Right ventricle myocardium superior (tissue), 1 donor: ENCODE results near the gene DDX10. TPM values are rescaled to one million over a fixed set of nuclear protein-coding genes. Genes with fewer than 3 reads are reported as not detected.

Experiments used
- ATAC-seq: fragments of 200-7000 bp; cut with Tn5 transposase; one replicate; pipeline ENCODE4 v1.9.1; 2020; ENCODE audit warnings: mild to moderate bottlenecking; ENCODE audit not compliant: poor library complexity
- DNase-seq: peaks from one replicate; pipeline ENCODE4 v3.0.0-alpha.2; 2020
- intact Hi-C: fragments of 100-400 bp; cut with DNase I; formaldehyde crosslinking; loops from one replicate; pipeline ENCODE4 v1.11.2; 2022
- total RNA-seq: library from RNA; stranded (reverse); fragmentation: NEBNext Ultra II Directional; extraction: Animal tissue kit (Norgen Biotek cat#: 25700); gene quantifications from one replicate; pipeline ENCODE4 v1.2.1, GENCODE V29; 2021
- donor health status: DM: no; HTN: yes; CAD: no; lungs with severe emphysema.

Gene DDX10
- total RNA-seq, 1 donor from 2014 or later = 10.2 TPM

DNA sequence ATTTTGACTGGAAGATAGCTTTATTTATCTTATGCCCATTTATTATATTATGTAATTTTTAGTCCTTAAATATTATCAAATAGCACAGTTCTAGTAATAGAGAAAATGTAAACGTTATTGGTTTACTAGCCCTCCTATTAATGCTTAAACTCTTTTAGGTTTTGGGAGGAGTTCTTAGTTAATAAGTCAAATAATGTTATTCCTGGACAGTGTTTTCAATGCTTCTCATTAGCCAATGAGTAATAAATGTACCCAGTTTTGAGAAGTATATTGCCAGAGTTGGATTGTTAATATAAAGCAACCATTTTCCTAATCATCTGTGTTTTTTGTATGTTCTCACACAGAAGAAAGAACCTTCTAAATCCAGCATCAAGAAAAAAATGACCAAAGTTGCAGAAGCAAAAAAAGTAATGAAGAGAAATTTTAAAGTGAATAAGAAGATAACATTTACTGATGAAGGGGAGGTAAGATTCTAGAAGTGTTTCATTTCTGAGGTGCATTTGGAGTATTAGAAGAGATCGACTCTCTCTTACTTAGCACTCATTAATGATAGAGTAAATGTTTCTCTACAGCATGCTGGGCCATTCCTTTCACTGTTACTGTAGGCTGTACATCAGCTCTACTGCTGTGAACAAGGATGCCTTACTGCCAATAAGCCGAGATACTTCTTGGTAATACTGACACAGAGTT is 173.4 kb downstream of the DDX10 start:
- DNase-seq (no peak), ATAC-seq (no peak)
- intact Hi-C loops = no loop called here

DNA sequence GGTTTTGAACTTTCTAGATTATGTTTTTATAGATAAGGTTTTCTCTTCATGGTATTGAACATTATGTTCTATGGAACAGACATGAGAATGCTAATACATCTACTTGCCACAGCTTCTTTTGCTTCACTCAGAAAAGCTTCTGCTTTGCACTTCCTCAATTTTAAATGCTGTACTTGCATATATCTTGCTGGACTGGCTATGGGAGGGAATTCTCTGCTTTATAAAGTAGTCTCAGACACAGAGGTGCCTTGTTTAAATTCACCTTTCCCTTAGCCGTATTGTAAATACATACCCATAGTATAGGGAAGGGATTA is 173.9 kb downstream of the DDX10 start:
- DNase-seq (no peak), ATAC-seq (no peak)
- intact Hi-C loops = no loop called here

- intact Hi-C loops = no loop called here
- no peak for ATAC-seq
- DNase-seq = no peak
These were observed 181.1 kb downstream of the DDX10 start for GRCh38 chr11:108846009-108846408.

- intact Hi-C loops = no loop called here
- ATAC-seq = no peak
These were observed 182.6 kb downstream of the DDX10 start for GRCh38 chr11:108847298-108847990.

GRCh38 chr11:108851781-108852180 is 186.9 kb downstream of the DDX10 start:
- DNase-seq (no peak), ATAC-seq (no peak)
- intact Hi-C loops = no loop called here

More at GRCh38 chr11:108847298-108847990, 182.6 kb downstream of the DDX10 start:
- no peak for DNase-seq

GRCh38 chr11:108852701-108853100 is 187.8 kb downstream of the DDX10 start:
- DNase-seq = no peak
- ATAC-seq = no peak
- intact Hi-C loops = no loop called here

- ATAC-seq (no peak), DNase-seq (no peak)
- intact Hi-C loops = no loop called here
These were observed 188.3 kb downstream of the DDX10 start for GRCh38 chr11:108853151-108853550.

DNA sequence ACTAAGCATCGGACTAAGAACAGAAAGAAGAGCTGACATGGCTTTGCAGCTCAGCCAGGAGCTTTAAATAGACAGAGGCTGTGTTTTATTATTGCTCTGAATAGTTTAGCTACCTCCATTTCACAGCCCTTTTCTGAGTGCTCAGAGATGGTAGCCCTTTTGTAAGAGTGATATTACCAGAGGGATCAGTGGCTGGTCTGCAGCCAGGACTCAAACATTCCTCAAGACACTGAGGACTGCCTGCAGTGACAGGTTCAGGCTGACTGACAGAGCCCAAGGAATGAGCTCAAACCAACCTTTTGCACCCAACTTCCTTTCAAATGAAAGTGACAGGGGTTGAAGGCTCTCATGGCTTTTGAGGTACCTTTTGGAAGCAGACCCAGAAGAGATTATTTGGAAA is 189.0 kb downstream of the DDX10 start:
- DNase-seq = no peak
- intact Hi-C loops = no loop called here
- peak; percentile 66 for ATAC-seq

- no peak for ATAC-seq
- DNase-seq = no peak
- intact Hi-C loops = no loop called here
These were observed 189.5 kb downstream of the DDX10 start for GRCh38 chr11:108854346-108854745.

- intact Hi-C loops = no loop called here
- ATAC-seq (peak; percentile 88), DNase-seq (peak; percentile 61)
These were observed 192.5 kb downstream of the DDX10 start for GRCh38 chr11:108857382-108857781.

- intact Hi-C loops = no loop called here
- ATAC-seq (no peak), DNase-seq (no peak)
These were observed 193.8 kb downstream of the DDX10 start for GRCh38 chr11:108858622-108859021.

- DNase-seq (no peak), ATAC-seq (no peak)
- intact Hi-C loops = no loop called here
These were observed 194.6 kb downstream of the DDX10 start for GRCh38 chr11:108859510-108859909.

GRCh38 chr11:108863528-108863927 is 198.7 kb downstream of the DDX10 start:
- intact Hi-C loops = no loop called here
- ATAC-seq = no peak

DNA sequence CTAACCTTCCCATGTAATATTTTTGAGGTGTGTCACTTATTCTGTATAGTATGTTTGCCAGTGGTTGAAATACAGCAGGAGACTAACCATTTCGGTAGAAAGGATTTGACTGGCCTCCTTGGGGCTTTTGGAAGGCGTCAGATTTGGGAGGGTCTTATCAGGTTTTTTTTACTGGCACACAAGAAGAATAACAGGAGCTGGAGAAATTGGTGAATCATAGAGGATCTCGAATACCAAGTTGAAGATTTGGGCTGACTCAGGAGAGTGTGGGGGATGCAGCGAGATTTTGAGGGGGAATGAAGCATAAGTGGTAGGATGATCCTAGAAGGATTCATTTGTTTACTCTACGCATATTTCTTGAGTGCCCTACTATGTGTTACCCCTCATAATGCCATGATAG is 200.5 kb downstream of the DDX10 start:
- ATAC-seq (no peak), DNase-seq (no peak)
- intact Hi-C loops = no loop called here

More at GRCh38 chr11:108863528-108863927, 198.7 kb downstream of the DDX10 start:
- no peak for DNase-seq

- no peak for DNase-seq
- intact Hi-C loops = no loop called here
- no peak for ATAC-seq
These were observed 201.9 kb downstream of the DDX10 start for GRCh38 chr11:108866781-108867180.

- intact Hi-C loops = loop anchor here (5.0 kb wide), 1 partner anchor 173 kb away; no protein-coding TSS in a partner anchor
- DNase-seq = no peak
- ATAC-seq = peak; percentile 34
These were observed 205.6 kb downstream of the DDX10 start for GRCh38 chr11:108870373-108871020.

- no peak for ATAC-seq
- no peak for DNase-seq
- intact Hi-C loops = loop anchor here (5.0 kb wide), 1 partner anchor 174 kb away; no protein-coding TSS in a partner anchor
These were observed 206.3 kb downstream of the DDX10 start for GRCh38 chr11:108871152-108871551.

DNA sequence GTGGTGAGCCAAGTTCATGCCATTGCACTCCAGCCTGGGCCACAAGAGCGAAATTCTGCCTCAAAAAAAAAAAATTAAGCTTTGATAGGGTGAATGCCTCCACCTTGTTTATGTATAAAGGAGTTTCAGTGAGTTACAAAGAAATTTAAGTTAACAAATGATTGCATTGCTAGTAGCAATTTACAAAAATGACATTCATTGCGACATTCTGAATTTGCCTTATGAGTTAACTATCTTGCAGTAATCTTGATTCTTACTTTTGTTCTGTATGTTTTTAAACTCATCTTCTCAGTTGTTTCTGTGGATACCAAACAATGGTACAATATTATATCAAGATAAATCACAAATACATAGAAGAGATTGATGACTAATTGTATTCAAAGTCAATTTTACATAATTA is 207.0 kb downstream of the DDX10 start:
- ATAC-seq = no peak
- no peak for DNase-seq
- intact Hi-C loops = loop anchor here (5.0 kb wide), 1 partner anchor 175 kb away; no protein-coding TSS in a partner anchor

DNA sequence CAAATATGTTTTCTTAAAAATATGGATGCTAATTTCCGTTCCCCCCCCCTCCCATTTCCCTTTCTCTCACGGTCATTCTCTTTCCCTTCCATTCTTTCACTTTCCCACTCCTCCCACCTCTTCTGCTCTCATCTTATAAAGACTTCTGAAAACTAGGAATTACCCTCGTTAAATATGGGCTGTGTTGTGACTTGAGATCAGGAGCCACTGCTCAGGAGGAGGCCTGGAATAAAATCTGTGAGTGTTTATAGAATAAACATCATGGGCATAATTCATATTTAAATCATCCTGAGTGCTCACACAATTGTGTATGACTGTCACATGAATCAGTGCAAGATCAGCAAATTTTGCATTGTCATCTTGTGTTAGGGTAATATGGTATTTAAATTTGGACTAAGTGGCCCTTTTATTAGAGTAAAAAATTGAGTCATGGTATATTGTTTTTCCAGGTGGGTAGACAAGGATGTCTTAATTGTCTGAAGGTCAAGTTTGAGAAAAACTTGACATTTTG is 208.0 kb downstream of the DDX10 start:
- ATAC-seq = no peak
- intact Hi-C loops = loop anchor here (5.0 kb wide), 1 partner anchor 176 kb away; no protein-coding TSS in a partner anchor
- DNase-seq = no peak
